Peyer's patch (tissue), 4 donors: ENCODE data around the gene TMCO4. TPM values are rescaled to one million over a fixed set of nuclear protein-coding genes. Genes with fewer than 3 reads are reported as not detected.

Experiments used
- DNase-seq, 3 donors: peaks; one replicate each; pipeline ENCODE4 v3.0.0-alpha.2; 2017 to 2019
- H3K27ac ChIP-seq, 4 donors: fragments of 200-600 bp; sonication (generic); one replicate each; pipeline ENCODE4 v1.5.1; 2016 to 2019
- H3K27me3 ChIP-seq, 2 donors: fragments of 200-600 bp; sonication (generic); one replicate each; pipeline ENCODE4 v1.5.1; 2019
- H3K36me3 ChIP-seq, 3 donors: fragments of 200-600 bp; sonication (generic); one replicate each; pipeline ENCODE4 v1.5.1; 2016 to 2019
- H3K4me1 ChIP-seq, 4 donors: fragments of 200-600 bp; sonication (generic); one replicate each; pipeline ENCODE4 v1.5.1; 2016 to 2019
- H3K4me3 ChIP-seq, 4 donors: fragments of 200-600 bp; sonication (generic); 1 replicate in 3 of 4; 2 replicates in 1 of 4; pipeline ENCODE4 v1.5.1; 2016 to 2019; ENCODE audit warnings: mild to moderate bottlenecking in 1 of 4
- H3K9me3 ChIP-seq, 4 donors: fragments of 200-600 bp; sonication (generic); one replicate each; pipeline ENCODE4 v1.5.1; 2016 to 2019; ENCODE audit warnings: mild to moderate bottlenecking in 1 of 4
- POLR2A ChIP-seq, 2 donors: fragments of 450-650 bp; IDR thresholded peaks; one replicate each; pipeline ENCODE4 v1.5.1; 2017; ENCODE audit warnings: antibody characterized with exemption in 2 of 2, mild to moderate bottlenecking in 2 of 2, moderate library complexity in 2 of 2
- total RNA-seq, 4 donors: library from RNA; depleted of rRNA; stranded (reverse); fragments of >200 nt; gene quantifications; one replicate each; pipeline ENCODE4 v1.1.0, GENCODE V29; 2016
- TF ChIP-seq, protein P1 (sequence below), 6 experiments: fragments of 450-650 bp in 4 of 6; fragments of 200-600 bp in 2 of 6; sonication (generic) in 1 of 6; IDR thresholded peaks; one replicate each; pipeline ENCODE4 v1.5.1; 2017 to 2019; ENCODE audit warnings: antibody characterized with exemption in 6 of 6, mild to moderate bottlenecking in 3 of 6, moderate library complexity in 1 of 6

The TMCO4 gene
- total RNA-seq, 4 donors from 2014 or later, result 13.5 to 40.4 (median 26.1) TPM

DNA sequence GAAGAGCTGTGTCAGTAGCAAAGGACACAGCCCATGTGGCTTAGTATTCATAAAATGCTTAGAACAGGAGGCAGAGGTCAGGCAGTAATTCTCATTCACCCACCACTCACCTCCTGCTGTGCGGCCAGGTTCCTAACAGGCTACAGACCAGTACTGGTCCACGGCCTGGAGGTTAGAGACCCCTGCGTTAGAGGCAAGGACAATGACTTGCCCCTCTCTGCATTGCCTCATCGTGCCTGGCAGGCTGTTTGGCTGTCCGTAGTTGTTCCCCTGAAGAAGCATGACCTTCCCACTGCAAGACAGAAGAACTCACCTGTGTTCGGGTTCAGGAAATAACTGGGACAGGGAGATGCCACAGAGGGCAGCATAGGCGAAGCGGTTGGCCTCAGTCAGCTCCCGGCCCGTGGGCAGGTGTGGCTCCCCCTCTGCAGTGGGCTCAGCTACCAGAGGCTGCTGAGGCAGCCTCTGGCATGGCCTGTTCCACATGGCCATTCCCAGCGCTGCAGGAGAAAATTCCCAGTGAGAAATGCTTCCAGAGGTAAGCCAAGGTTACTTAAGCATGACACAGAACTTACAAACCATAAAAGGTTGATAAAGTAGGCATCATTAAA lies 19.3 kb downstream of the TMCO4 start:
- TF ChIP-seq, protein P1, sequence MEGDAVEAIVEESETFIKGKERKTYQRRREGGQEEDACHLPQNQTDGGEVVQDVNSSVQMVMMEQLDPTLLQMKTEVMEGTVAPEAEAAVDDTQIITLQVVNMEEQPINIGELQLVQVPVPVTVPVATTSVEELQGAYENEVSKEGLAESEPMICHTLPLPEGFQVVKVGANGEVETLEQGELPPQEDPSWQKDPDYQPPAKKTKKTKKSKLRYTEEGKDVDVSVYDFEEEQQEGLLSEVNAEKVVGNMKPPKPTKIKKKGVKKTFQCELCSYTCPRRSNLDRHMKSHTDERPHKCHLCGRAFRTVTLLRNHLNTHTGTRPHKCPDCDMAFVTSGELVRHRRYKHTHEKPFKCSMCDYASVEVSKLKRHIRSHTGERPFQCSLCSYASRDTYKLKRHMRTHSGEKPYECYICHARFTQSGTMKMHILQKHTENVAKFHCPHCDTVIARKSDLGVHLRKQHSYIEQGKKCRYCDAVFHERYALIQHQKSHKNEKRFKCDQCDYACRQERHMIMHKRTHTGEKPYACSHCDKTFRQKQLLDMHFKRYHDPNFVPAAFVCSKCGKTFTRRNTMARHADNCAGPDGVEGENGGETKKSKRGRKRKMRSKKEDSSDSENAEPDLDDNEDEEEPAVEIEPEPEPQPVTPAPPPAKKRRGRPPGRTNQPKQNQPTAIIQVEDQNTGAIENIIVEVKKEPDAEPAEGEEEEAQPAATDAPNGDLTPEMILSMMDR (IDR thresholded peaks at IDR 0.05), result no peak
- no peak for TF ChIP-seq POLR2A (IDR thresholded peaks at IDR 0.05)
- Histone ChIP-seq H3K27ac (no peak overlapping the region), H3K27me3 (no peaks in the 10 kb centered on the region), H3K4me1 (no peaks in the 10 kb centered on the region), H3K36me3 (peaks cover 0 to 37% (median 0%) of the 10 kb centered on the region in 3 donors), H3K9me3 (no peaks in the 10 kb centered on the region), H3K4me3 (no peak overlapping the region)
- no peak for DNase-seq

DNA sequence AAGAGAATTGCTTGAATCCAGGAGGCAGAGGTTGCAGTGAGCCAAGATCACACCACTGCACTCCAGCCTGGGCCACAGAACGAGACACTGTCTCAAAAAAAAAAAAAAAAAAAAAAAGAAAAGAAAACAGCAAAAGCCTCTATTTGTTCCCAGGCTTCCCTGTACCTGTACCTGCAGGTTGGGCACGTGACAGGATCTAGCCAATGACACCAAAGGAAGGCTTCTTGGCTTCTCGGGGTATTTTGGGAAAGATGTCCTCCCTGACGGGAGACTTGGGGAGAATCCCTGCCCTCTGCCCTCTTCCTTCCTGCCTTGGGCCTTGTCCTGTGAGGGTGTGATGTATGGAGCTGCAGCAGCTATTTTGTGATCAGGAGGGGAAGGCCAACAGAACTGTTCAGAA lies 22.8 kb downstream of the TMCO4 start:
- Histone ChIP-seq H3K36me3 (peaks cover 0 to 44% (median 0%) of the 10 kb centered on the region in 3 donors), H3K27ac (no peak overlapping the region), H3K4me3 (no peak overlapping the region), H3K9me3 (no peaks in the 10 kb centered on the region), H3K4me1 (no peaks in the 10 kb centered on the region), H3K27me3 (no peaks in the 10 kb centered on the region)
- TF ChIP-seq, protein P1 (IDR thresholded peaks at IDR 0.05), result no peak
- no peak for TF ChIP-seq POLR2A (IDR thresholded peaks at IDR 0.05)
- no peak for DNase-seq

DNA sequence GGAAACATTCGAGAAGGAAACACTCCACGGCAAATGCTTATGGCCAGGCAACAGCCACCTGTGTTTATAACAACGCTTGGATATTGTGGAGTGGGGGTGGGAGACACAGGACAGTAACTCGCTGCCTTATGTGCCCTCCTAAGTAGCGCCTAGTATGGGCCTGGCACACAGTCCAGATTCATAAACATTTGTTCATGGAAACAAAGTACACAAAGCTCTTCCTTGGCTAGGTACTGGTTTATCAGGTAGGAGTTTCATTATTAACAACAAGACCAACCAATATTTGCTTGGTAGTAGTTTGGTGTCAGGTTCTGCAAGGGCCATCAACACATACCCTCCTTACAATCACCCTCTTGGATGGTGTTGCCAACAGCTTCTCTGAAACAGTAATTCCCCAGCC lies 23.4 kb downstream of the TMCO4 start:
- no peaks in the 10 kb centered on the region for H3K27me3 ChIP-seq
- H3K4me1 ChIP-seq, result no peaks in the 10 kb centered on the region
- DNase-seq, result no peak
- peaks cover 0 to 50% (median 0%) of the 10 kb centered on the region in 3 donors for H3K36me3 ChIP-seq
- H3K4me3 ChIP-seq, result no peak overlapping the region
- H3K9me3 ChIP-seq, result no peaks in the 10 kb centered on the region
- no peak overlapping the region for H3K27ac ChIP-seq
- TF ChIP-seq, protein P1 (IDR thresholded peaks at IDR 0.05), result no peak
- no peak for TF ChIP-seq POLR2A (IDR thresholded peaks at IDR 0.05)

DNA sequence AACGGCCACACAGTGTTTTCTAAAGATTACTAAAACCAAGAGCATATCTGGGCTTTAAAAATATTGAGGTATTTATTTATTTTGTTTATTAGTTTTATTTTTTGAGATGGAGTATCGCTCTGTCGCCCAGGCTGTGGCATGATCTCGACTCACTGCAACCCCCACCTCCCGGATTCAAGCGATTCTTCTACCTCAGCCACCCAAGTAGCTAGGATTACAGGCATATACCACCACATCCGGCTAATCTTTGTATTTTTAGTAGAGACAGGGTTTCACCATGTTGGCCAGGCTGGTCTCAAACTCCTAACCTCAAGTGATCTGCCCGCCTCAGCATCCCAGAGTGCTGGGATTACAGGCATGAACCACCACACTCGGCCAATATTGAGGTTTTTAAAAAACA lies 23.9 kb downstream of the TMCO4 start:
- Histone ChIP-seq H3K4me3 (no peak overlapping the region), H3K27ac (no peak overlapping the region), H3K4me1 (no peaks in the 10 kb centered on the region), H3K9me3 (no peaks in the 10 kb centered on the region), H3K36me3 (peaks cover 0 to 54% (median 0%) of the 10 kb centered on the region in 3 donors), H3K27me3 (no peaks in the 10 kb centered on the region)
- DNase-seq, result no peak
- TF ChIP-seq, protein P1 (IDR thresholded peaks at IDR 0.05), result no peak
- no peak for TF ChIP-seq POLR2A (IDR thresholded peaks at IDR 0.05)

DNA sequence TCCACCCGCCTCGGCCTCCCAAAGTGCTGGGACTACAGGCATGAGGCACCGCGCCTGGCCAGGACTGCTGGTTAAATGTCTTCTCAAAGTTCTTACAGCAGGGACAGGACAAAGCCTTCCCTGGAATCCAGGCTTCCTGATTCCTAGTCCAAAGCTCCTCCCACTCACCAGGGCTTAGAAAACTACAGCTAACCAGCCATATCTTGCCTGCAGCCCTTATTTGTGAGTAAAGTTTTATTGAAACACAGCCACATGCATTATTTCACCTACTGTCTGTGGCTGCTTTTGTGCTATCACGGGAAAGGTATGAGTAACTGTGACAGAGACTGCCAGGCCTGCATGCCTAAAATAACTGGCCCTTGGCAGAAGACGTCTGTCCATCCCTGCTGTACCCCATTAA lies 24.4 kb downstream of the TMCO4 start:
- TF ChIP-seq, protein P1 (IDR thresholded peaks at IDR 0.05), result no peak
- TF ChIP-seq POLR2A (IDR thresholded peaks at IDR 0.05), result no peak
- Histone ChIP-seq H3K4me3 (no peak overlapping the region), H3K36me3 (peaks cover 0 to 56% (median 0%) of the 10 kb centered on the region in 3 donors), H3K4me1 (no peaks in the 10 kb centered on the region), H3K27me3 (no peaks in the 10 kb centered on the region), H3K27ac (no peak overlapping the region), H3K9me3 (no peaks in the 10 kb centered on the region)
- DNase-seq, result no peak
